Endothelial cell of umbilical vein (primary cell): ENCODE results near the gene HIC1. TPM values are rescaled to one million over a fixed set of nuclear protein-coding genes. Genes with fewer than 3 reads are reported as not detected.

Experiments
- BruUV-seq: library from RNA; stranded (reverse); fragments of 400-500 nt; replicated peaks from 2 replicates; lab custom pipeline; 2021; lab: Mats Ljungman, UMichigan
- CTCF ChIA-PET: fragments of 300-600, 350-600 bp; sonication (Branson Sonifier 250); formaldehyde crosslinking; loops from one replicate; lab custom pipeline; 2021; ENCODE audit warnings: antibody characterized with exemption, inconsistent platforms; lab: Charles Lee
- POLR2A ChIA-PET: fragments of 300-600, 350-600 bp; sonication (Branson Sonifier 250); formaldehyde crosslinking; loops from one replicate; lab custom pipeline; 2021; ENCODE audit warnings: antibody characterized with exemption, inconsistent platforms; lab: Charles Lee
- DNase-seq: peaks from one replicate; pipeline ENCODE4 v3.0.0-alpha.2; 2011; ENCODE audit warnings: low read depth, low spot score
- FAIRE-seq: peaks from 2 replicates; lab custom pipeline; 2011; peaks lifted over from hg19 to GRCh38; lab: Jason Lieb, UNC
- H2AFZ ChIP-seq: 2 replicates; pipeline ENCODE4 v1.6.0; 2012; ENCODE audit warnings: low read depth, low read length, control low read depth, inconsistent platforms
- H3K27ac ChIP-seq: 2 replicates; pipeline ENCODE4 v1.5.1; 2011; ENCODE audit warnings: low read depth, mild to moderate bottlenecking, control low read depth, low read length, moderate library complexity; ENCODE audit not compliant: insufficient read depth
- H3K27me3 ChIP-seq, 2 experiments: 2 replicates each; pipeline versions ENCODE4 v1.6.0 to v1.6.1; 2011; ENCODE audit warnings: low read length in 2 of 2, mixed read lengths in 1 of 2; ENCODE audit not compliant: control insufficient read depth in 2 of 2, insufficient read depth in 2 of 2
- H3K36me3 ChIP-seq, 2 experiments: 2 replicates in 1 of 2; 3 replicates in 1 of 2; pipeline ENCODE4 v1.5.1; 2011; ENCODE audit warnings: low read length in 2 of 2, mild to moderate bottlenecking in 1 of 2, moderate library complexity in 1 of 2; ENCODE audit not compliant: control insufficient read depth in 2 of 2, insufficient read depth in 2 of 2; ENCODE audit errors: extremely low read depth in 1 of 2
- H3K4me1 ChIP-seq: 3 replicates; pipeline ENCODE4 v1.5.1; 2011; ENCODE audit warnings: mild to moderate bottlenecking, low read length; ENCODE audit not compliant: control insufficient read depth, insufficient read depth; ENCODE audit errors: extremely low read depth
- H3K4me2 ChIP-seq: 2 replicates; pipeline ENCODE4 v1.6.1; 2011; ENCODE audit warnings: low read length, control low read depth, mixed read lengths; ENCODE audit not compliant: insufficient read depth
- H3K4me3 ChIP-seq, 3 experiments: fragments of 200-600 bp in 1 of 3; sonication (generic), shearing (Covaris generic) in 1 of 3; replicated peaks in 1 of 3; 2 replicates each; pipeline ENCODE4 v1.5.1; 2011 to 2016; ENCODE audit warnings: control low read depth in 3 of 3, low read length in 3 of 3, mild to moderate bottlenecking in 2 of 3, inconsistent platforms in 1 of 3, low read depth in 1 of 3, moderate library complexity in 1 of 3; ENCODE audit not compliant: insufficient read depth in 1 of 3
- H3K79me2 ChIP-seq: 2 replicates; pipeline ENCODE4 v1.6.0; 2012; ENCODE audit warnings: low read length, inconsistent platforms; ENCODE audit not compliant: control insufficient read depth, insufficient read depth
- H3K9ac ChIP-seq: replicated peaks from 2 replicates; pipeline ENCODE3; 2011; ENCODE audit warnings: low read length, control low read depth; ENCODE audit not compliant: insufficient read depth; ENCODE audit errors: extremely low read depth
- H3K9me1 ChIP-seq: replicated peaks from 3 replicates; pipeline ENCODE4 v1.6.0; 2011; ENCODE audit warnings: mild to moderate bottlenecking, low read length; ENCODE audit not compliant: control insufficient read depth, insufficient read depth; ENCODE audit errors: extremely low read depth
- H3K9me3 ChIP-seq: replicated peaks from 2 replicates; pipeline ENCODE4 v1.5.1; 2012; ENCODE audit warnings: low read length, inconsistent platforms; ENCODE audit not compliant: control insufficient read depth, insufficient read depth
- H4K20me1 ChIP-seq: replicated peaks from 2 replicates; pipeline ENCODE3; 2011; ENCODE audit warnings: mild to moderate bottlenecking, low read length; ENCODE audit not compliant: control insufficient read depth, insufficient read depth; ENCODE audit errors: extremely low read depth
- EZH2 ChIP-seq: IDR thresholded peaks from 2 replicates; pipeline ENCODE4 v1.6.1; 2012; ENCODE audit warnings: borderline replicate concordance, low read depth, mild to moderate bottlenecking, moderate library complexity, low read length, inconsistent platforms; ENCODE audit not compliant: severe bottlenecking
- GATA2 ChIP-seq: IDR thresholded peaks from 2 replicates; pipeline ENCODE4 v1.7.0; 2011; ENCODE audit warnings: low read depth, mild to moderate bottlenecking, moderate library complexity, mixed read lengths, low read length; ENCODE audit not compliant: insufficient read length, insufficient read depth
- MAX ChIP-seq: IDR thresholded peaks from 2 replicates; pipeline ENCODE4 v1.6.1; 2011; ENCODE audit not compliant: insufficient read depth, insufficient read length
- MYC ChIP-seq: IDR thresholded peaks from one replicate; pipeline ENCODE4 v1.6.1; 2011; ENCODE audit warnings: mild to moderate bottlenecking, low read depth, low read length
- POLR2AphosphoS5 ChIP-seq: IDR thresholded peaks from 2 replicates; pipeline ENCODE4 v1.6.1; 2012; ENCODE audit warnings: low read depth, mild to moderate bottlenecking, control low read depth, low read length, moderate library complexity; ENCODE audit not compliant: insufficient read depth
- dilution Hi-C: fragments of 300-500 bp; cut with MboI; formaldehyde crosslinking; loops from one replicate; pipeline ENCODE4 v1.15.0; 2019; ENCODE audit warnings: low sequenced_read_pairs; ENCODE audit not compliant: extremely low pct_ligation_motif_present
- intact Hi-C: fragments of 100-400 bp; cut with micrococcal nuclease; formaldehyde crosslinking; loops from one replicate; pipeline ENCODE4 v1.10.0; 2022
- microRNA counts: library from miRNA; unstranded; fragments of <30 nt; microRNA quantifications from one replicate; lab custom pipeline; 2016
- microRNA-seq: library from miRNA; unstranded; fragments of <30 nt; microRNA quantifications from one replicate; pipeline ENCODE4 v1.2.0, GENCODE V29; 2021; ENCODE audit warnings: borderline number of aligned reads, borderline replicate concordance
- polyA plus RNA-seq, 4 experiments: library from polyadenylated mRNA; depleted of rRNA in 3 of 4; stranded (reverse) in 3 of 4; unstranded in 1 of 4; fragments of >200 nt; gene quantifications; 2 replicates each; pipeline versions ENCODE4 v1.2.1 to v1.2.3, GENCODE V29; 2011 to 2012; ENCODE audit warnings: missing spikeins in 1 of 4
- small RNA-seq: library from RNA; depleted of rRNA; stranded (forward); fragments of <200 nt; gene quantifications from one replicate; pipeline ENCODE3, GENCODE V24; 2012; ENCODE audit warnings: low replicate concordance, low read depth; ENCODE audit not compliant: insufficient read depth, insufficient read length
- total RNA-seq: library from RNA; stranded (reverse); gene quantifications from 2 replicates; pipeline ENCODE4 v1.2.3, GENCODE V29; 2021

The HIC1 gene
- total and polyA plus RNA-seq, 2 donors (not counting 3 experiments of a cell fraction or from before 2014, with no cell fraction given) = 18.2 to 35.5 TPM

GRCh38 chr17:2111691-2112090 is 56.8 kb downstream of the HIC1 start:
- H3K36me3 ChIP-seq = no peaks in the 10 kb centered on the region
- no peaks in the 10 kb centered on the region for H4K20me1 ChIP-seq
- H3K4me2 ChIP-seq = no peak overlapping the region
- dilution Hi-C loops (no loop called here), intact Hi-C loops (no loop called here)
- no peak for DNase-seq
- H3K4me1 ChIP-seq = peaks cover 8% of the 10 kb centered on the region
- H3K9me1 ChIP-seq = no peaks in the 10 kb centered on the region
- CTCF ChIA-PET = interaction anchor here (1.1 to 1.6 kb wide), 3 partner anchors 10 to 53 kb away, joined by 3 to 8 read pairs (median 4); no protein-coding TSS in a partner anchor
- no peak overlapping the region for H2AFZ ChIP-seq
- H3K79me2 ChIP-seq = no peaks in the 10 kb centered on the region
- H3K27me3 ChIP-seq = no peaks in the 10 kb centered on the region
- H3K4me3 ChIP-seq = no peak overlapping the region
- no peaks in the 10 kb centered on the region for H3K9me3 ChIP-seq
- no TSS peak for BruUV-seq
- no peak overlapping the region for H3K27ac ChIP-seq
- FAIRE-seq = no peak
- no peak overlapping the region for H3K9ac ChIP-seq
- POLR2A ChIA-PET = no interaction called here
- TF ChIP-seq POLR2AphosphoS5 (no peak), MYC (no peak), GATA2 (no peak), EZH2 (no peak), MAX (no peak)

MicroRNAs encoded within 50 kb of the gene (microRNA counts, 767-probe panel; counts per million panel counts)
- 723 counts per million, percentile 96 among the panel's probes with 10 or more counts for microRNA hsa-miR-132-3p (lab: Ali Mortazavi, UCI)
- microRNA hsa-miR-212-3p (lab: Ali Mortazavi, UCI) = 723 counts per million, percentile 96 among the panel's probes with 10 or more counts

Small RNAs within 50 kb of the gene (microRNA-seq; reads per million reads assigned to microRNA genes)
- gene MIR132 (224 reads per million, percentile 68 among the genes with 10 or more reads in this experiment), gene MIR212 (1.5 reads per million)

Small RNAs within 50 kb of the gene (small RNA-seq; reads per million reads assigned to genes)
- not detected for gene AC090617.6
- gene AC090617.9 = not detected
- gene MIR132 = 0.88 reads per million
- not detected for gene MIR212
- not detected for gene OVCA2

Other genes with a start within 250 kb of the HIC1 start
- gene SMYD4, start 225.2 kb upstream of the HIC1 start, total RNA-seq = 11.5 and 14.6 TPM in 2 replicates
- 5.3 and 6.0 TPM in 2 replicates for gene SMYD4, start 225.2 kb upstream of the HIC1 start, polyA plus RNA-seq
- 123 and 137 TPM in 2 replicates for gene RPA1, start 225.1 kb upstream of the HIC1 start, total RNA-seq
- gene RPA1, start 225.1 kb upstream of the HIC1 start, polyA plus RNA-seq = 48.9 and 50.5 TPM in 2 replicates
- not detected in 2 replicates for gene RTN4RL1, start 29.8 kb upstream of the HIC1 start, total RNA-seq
- 0.03 and 0.04 TPM in 2 replicates for gene RTN4RL1, start 29.8 kb upstream of the HIC1 start, polyA plus RNA-seq
- gene DPH1, start 24.9 kb upstream of the HIC1 start, total RNA-seq = 37.8 and 38.5 TPM in 2 replicates
- gene DPH1, start 24.9 kb upstream of the HIC1 start, polyA plus RNA-seq = 45.6 and 50.4 TPM in 2 replicates
- 40.9 and 41.3 TPM in 2 replicates for gene OVCA2, start 13.1 kb upstream of the HIC1 start, total RNA-seq
- gene OVCA2, start 13.1 kb upstream of the HIC1 start, polyA plus RNA-seq = 84.2 and 102 TPM in 2 replicates
- 42.2 and 43.0 TPM in 2 replicates for gene SMG6, start 248.7 kb downstream of the HIC1 start, total RNA-seq
- gene SMG6, start 248.7 kb downstream of the HIC1 start, polyA plus RNA-seq = 39.1 and 40.1 TPM in 2 replicates
- gene SRR, start 248.8 kb downstream of the HIC1 start, total RNA-seq = 19.4 and 20.1 TPM in 2 replicates
- gene SRR, start 248.8 kb downstream of the HIC1 start, polyA plus RNA-seq = 13.7 and 14.5 TPM in 2 replicates